WTC11 (cell line): Measurements from ENCODE around the gene DENND4A. TPM values are rescaled to one million over a fixed set of nuclear protein-coding genes. Genes with fewer than 3 reads are reported as not detected.

Experiments
- ATAC-seq: fragments of 200-7000 bp; cut with Tn5 transposase; 2 replicates; pipeline ENCODE4 v1.10.0; 2021; ENCODE audit warnings: mild to moderate bottlenecking, moderate library complexity
- CTCF ChIA-PET: fragments of 300-600 bp; sonication (Branson Sonifier 250); formaldehyde crosslinking; loops from one replicate; lab custom pipeline; 2021; ENCODE audit warnings: antibody characterized with exemption; lab: Charles Lee
- POLR2A ChIA-PET: fragments of 350-600 bp; sonication (Branson Sonifier 250); formaldehyde crosslinking; loops from one replicate; lab custom pipeline; 2021; ENCODE audit warnings: antibody characterized with exemption; lab: Charles Lee
- DNase-seq: peaks from one replicate; pipeline ENCODE4 v3.0.0; 2021; ENCODE audit warnings: low spot score
- H3K27ac Mint-ChIP-seq: 2 replicates; pipeline ENCODE4 v1.8.0; 2021; ENCODE audit warnings: mixed read lengths
- H3K27me3 Mint-ChIP-seq: 2 replicates; pipeline ENCODE4 v1.8.0; 2021; ENCODE audit warnings: low read depth, mild to moderate bottlenecking, moderate library complexity, mixed read lengths
- H3K36me3 Mint-ChIP-seq: 2 replicates; pipeline ENCODE4 v1.8.0; 2021; ENCODE audit warnings: mixed read lengths
- H3K4me1 Mint-ChIP-seq: 2 replicates; pipeline ENCODE4 v1.8.0; 2022; ENCODE audit warnings: mixed read lengths
- H3K4me3 Mint-ChIP-seq: 2 replicates; pipeline ENCODE4 v1.8.0; 2021; ENCODE audit warnings: mild to moderate bottlenecking, moderate library complexity, mixed read lengths
- H3K9me3 Mint-ChIP-seq: 2 replicates; pipeline ENCODE4 v1.8.0; 2021; ENCODE audit warnings: mixed read lengths
- AR ChIP-seq: fragments of 250-450 bp; sonication (Bioruptor Pico); IDR thresholded peaks from 2 replicates; pipeline ENCODE4 v1.9.0; 2021; ENCODE audit warnings: mild to moderate bottlenecking
- CREB1 ChIP-seq: sonication (generic); formaldehyde crosslinking; IDR thresholded peaks from 2 replicates; pipeline ENCODE4 v1.8.0; 2023; ENCODE audit warnings: mild to moderate bottlenecking, missing genetic modification reagents
- E2F5 ChIP-seq: sonication (generic); formaldehyde crosslinking; IDR thresholded peaks from 2 replicates; pipeline ENCODE4 v1.8.1; 2022; ENCODE audit warnings: mild to moderate bottlenecking, moderate library complexity, missing genetic modification reagents
- FOXJ3 ChIP-seq: sonication (generic); formaldehyde crosslinking; IDR thresholded peaks from 2 replicates; pipeline ENCODE4 v1.9.0; 2021; ENCODE audit warnings: missing genetic modification reagents, mild to moderate bottlenecking, borderline replicate concordance
- FOXK1 ChIP-seq: sonication (generic); formaldehyde crosslinking; IDR thresholded peaks from 2 replicates; pipeline ENCODE4 v1.8.0; 2022; ENCODE audit warnings: mild to moderate bottlenecking, moderate library complexity, missing genetic modification reagents
- GRHL2 ChIP-seq: fragments of 250-450 bp; sonication (Bioruptor Pico); IDR thresholded peaks from 2 replicates; pipeline ENCODE4 v1.8.0; 2022; ENCODE audit warnings: mild to moderate bottlenecking, moderate library complexity; ENCODE audit not compliant: insufficient replicate concordance, severe bottlenecking
- MYBL2 ChIP-seq: sonication (generic); formaldehyde crosslinking; IDR thresholded peaks from 2 replicates; pipeline ENCODE4 v1.8.1; 2023; ENCODE audit warnings: mild to moderate bottlenecking, moderate library complexity, missing genetic modification reagents
- NFYB ChIP-seq: sonication (generic); formaldehyde crosslinking; conservative IDR thresholded peaks from 2 replicates; pipeline ENCODE4 v1.8.0; 2022; ENCODE audit warnings: low read depth, missing genetic modification reagents
- ZNF423 ChIP-seq: fragments of 250-450 bp; sonication (Bioruptor Pico); IDR thresholded peaks from 2 replicates; pipeline ENCODE4 v2.1.2; 2022; ENCODE audit warnings: mild to moderate bottlenecking, moderate library complexity
- total RNA-seq: library from RNA; stranded (reverse); gene quantifications from 3 replicates; pipeline ENCODE4 v1.2.3, GENCODE V29; 2021
- TF ChIP-seq, protein P1 (sequence below): sonication (generic); formaldehyde crosslinking; IDR thresholded peaks from 2 replicates; pipeline ENCODE4 v1.8.1; 2022; ENCODE audit warnings: low read depth, missing genetic modification reagents, borderline replicate concordance
- TF ChIP-seq, protein P2 (sequence below): sonication (generic); formaldehyde crosslinking; IDR thresholded peaks from 2 replicates; pipeline ENCODE4 v1.8.1; 2023; ENCODE audit warnings: mild to moderate bottlenecking, missing genetic modification reagents, moderate library complexity
- TF ChIP-seq, protein P3 (sequence below): fragments of 250-450 bp; sonication (Bioruptor Pico); IDR thresholded peaks from 2 replicates; pipeline ENCODE4 v1.9.0; 2021; ENCODE audit warnings: moderate library complexity, mild to moderate bottlenecking, inconsistent platforms, borderline replicate concordance
- TF ChIP-seq, protein P4 (sequence below): sonication (generic); formaldehyde crosslinking; IDR thresholded peaks from 2 replicates; pipeline ENCODE4 v1.8.1; 2023; ENCODE audit warnings: mild to moderate bottlenecking, missing genetic modification reagents, borderline replicate concordance
- TF ChIP-seq, protein P5 (sequence below): sonication (generic); formaldehyde crosslinking; IDR thresholded peaks from 2 replicates; pipeline ENCODE4 v1.8.0; 2022; ENCODE audit warnings: missing genetic modification reagents

DENND4A gene
- total RNA-seq, 1 experiment from 2014 or later: 5.7 TPM

GRCh38 chr15:65762914-65763787 lies 28.9 kb downstream of the DENND4A start:
- H3K27me3 Mint-ChIP-seq: no peaks in the 10 kb centered on the region
- no peak overlapping the region for H3K27ac Mint-ChIP-seq
- H3K4me3 Mint-ChIP-seq: no peak overlapping the region
- ChIA-PET CTCF (interaction anchor here (1.4 to 1.7 kb wide), 2 partner anchors 74 to 94 kb away, joined by 4 to 6 read pairs; no protein-coding TSS in a partner anchor), POLR2A (no interaction called here)
- H3K36me3 Mint-ChIP-seq: no peaks in the 10 kb centered on the region
- TF ChIP-seq ZNF423 (no peak), CREB1 (CRISPR knock-in tag) (no peak)
- TF ChIP-seq, protein P1, sequence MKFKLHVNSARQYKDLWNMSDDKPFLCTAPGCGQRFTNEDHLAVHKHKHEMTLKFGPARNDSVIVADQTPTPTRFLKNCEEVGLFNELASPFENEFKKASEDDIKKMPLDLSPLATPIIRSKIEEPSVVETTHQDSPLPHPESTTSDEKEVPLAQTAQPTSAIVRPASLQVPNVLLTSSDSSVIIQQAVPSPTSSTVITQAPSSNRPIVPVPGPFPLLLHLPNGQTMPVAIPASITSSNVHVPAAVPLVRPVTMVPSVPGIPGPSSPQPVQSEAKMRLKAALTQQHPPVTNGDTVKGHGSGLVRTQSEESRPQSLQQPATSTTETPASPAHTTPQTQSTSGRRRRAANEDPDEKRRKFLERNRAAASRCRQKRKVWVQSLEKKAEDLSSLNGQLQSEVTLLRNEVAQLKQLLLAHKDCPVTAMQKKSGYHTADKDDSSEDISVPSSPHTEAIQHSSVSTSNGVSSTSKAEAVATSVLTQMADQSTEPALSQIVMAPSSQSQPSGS (CRISPR knock-in tag): no peak
- TF ChIP-seq, all 79 proteins: peak for 0
- Mint-ChIP-seq H3K4me1 (no peaks in the 10 kb centered on the region), H3K9me3 (no peaks in the 10 kb centered on the region)
- DNase-seq (no peak), ATAC-seq (no peak)

DNA sequence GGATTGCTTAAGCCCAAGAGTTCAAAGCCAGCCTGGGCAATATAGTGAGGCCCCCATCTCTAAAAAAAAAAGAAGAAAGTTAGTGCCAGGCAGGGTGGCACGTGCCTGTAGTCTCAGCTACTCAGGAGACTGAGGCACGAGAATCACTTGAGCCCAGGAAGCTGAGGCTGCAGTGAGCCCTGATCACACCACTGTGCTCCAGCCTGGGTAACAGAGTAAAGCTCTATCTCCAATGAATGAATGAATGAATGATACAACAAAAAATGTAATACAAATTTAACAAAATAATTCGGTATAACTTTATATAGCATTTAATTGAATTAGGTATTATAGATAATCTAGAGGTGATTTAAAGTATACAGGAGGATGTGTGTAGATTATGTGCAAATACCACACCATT lies 29.7 kb downstream of the DENND4A start:
- no peak for DNase-seq
- no peaks in the 10 kb centered on the region for H3K4me1 Mint-ChIP-seq
- no peak for TF ChIP-seq NFYB (CRISPR knock-in tag)
- TF ChIP-seq E2F5: no peak
- no peak for TF ChIP-seq AR (CRISPR knock-in tag)
- TF ChIP-seq, all 79 proteins: peak for 0
- Mint-ChIP-seq H3K4me3 (no peak overlapping the region), H3K27ac (no peak overlapping the region), H3K9me3 (no peaks in the 10 kb centered on the region), H3K27me3 (no peaks in the 10 kb centered on the region), H3K36me3 (no peaks in the 10 kb centered on the region)
- POLR2A ChIA-PET: no interaction called here
- ATAC-seq: no peak
- CTCF ChIA-PET: interaction anchor here (1.4 kb wide), 1 partner anchor 94 kb away, joined by 4 read pairs; no protein-coding TSS in a partner anchor

GRCh38 chr15:65761210-65761926 lies 30.7 kb downstream of the DENND4A start:
- no peaks in the 10 kb centered on the region for H3K36me3 Mint-ChIP-seq
- ATAC-seq (no peak), DNase-seq (no peak)
- POLR2A ChIA-PET: no interaction called here
- TF ChIP-seq, protein P2, sequence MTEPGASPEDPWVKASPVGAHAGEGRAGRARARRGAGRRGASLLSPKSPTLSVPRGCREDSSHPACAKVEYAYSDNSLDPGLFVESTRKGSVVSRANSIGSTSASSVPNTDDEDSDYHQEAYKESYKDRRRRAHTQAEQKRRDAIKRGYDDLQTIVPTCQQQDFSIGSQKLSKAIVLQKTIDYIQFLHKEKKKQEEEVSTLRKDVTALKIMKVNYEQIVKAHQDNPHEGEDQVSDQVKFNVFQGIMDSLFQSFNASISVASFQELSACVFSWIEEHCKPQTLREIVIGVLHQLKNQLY: no peak
- TF ChIP-seq FOXK1 (no peak), MYBL2 (CRISPR knock-in tag) (no peak), GRHL2 (CRISPR knock-in tag) (no peak), FOXJ3 (CRISPR knock-in tag) (no peak)
- TF ChIP-seq, protein P3, sequence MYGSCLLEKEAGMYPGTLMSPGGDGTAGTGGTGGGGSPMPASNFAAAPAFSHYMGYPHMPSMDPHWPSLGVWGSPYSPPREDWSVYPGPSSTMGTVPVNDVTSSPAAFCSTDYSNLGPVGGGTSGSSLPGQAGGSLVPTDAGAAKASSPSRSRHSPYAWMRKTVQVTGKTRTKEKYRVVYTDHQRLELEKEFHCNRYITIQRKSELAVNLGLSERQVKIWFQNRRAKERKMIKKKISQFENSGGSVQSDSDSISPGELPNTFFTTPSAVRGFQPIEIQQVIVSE: no peak
- TF ChIP-seq, protein P4, sequence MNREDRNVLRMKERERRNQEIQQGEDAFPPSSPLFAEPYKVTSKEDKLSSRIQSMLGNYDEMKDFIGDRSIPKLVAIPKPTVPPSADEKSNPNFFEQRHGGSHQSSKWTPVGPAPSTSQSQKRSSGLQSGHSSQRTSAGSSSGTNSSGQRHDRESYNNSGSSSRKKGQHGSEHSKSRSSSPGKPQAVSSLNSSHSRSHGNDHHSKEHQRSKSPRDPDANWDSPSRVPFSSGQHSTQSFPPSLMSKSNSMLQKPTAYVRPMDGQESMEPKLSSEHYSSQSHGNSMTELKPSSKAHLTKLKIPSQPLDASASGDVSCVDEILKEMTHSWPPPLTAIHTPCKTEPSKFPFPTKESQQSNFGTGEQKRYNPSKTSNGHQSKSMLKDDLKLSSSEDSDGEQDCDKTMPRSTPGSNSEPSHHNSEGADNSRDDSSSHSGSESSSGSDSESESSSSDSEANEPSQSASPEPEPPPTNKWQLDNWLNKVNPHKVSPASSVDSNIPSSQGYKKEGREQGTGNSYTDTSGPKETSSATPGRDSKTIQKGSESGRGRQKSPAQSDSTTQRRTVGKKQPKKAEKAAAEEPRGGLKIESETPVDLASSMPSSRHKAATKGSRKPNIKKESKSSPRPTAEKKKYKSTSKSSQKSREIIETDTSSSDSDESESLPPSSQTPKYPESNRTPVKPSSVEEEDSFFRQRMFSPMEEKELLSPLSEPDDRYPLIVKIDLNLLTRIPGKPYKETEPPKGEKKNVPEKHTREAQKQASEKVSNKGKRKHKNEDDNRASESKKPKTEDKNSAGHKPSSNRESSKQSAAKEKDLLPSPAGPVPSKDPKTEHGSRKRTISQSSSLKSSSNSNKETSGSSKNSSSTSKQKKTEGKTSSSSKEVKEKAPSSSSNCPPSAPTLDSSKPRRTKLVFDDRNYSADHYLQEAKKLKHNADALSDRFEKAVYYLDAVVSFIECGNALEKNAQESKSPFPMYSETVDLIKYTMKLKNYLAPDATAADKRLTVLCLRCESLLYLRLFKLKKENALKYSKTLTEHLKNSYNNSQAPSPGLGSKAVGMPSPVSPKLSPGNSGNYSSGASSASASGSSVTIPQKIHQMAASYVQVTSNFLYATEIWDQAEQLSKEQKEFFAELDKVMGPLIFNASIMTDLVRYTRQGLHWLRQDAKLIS (CRISPR knock-in tag): no peak
- TF ChIP-seq, protein P5, sequence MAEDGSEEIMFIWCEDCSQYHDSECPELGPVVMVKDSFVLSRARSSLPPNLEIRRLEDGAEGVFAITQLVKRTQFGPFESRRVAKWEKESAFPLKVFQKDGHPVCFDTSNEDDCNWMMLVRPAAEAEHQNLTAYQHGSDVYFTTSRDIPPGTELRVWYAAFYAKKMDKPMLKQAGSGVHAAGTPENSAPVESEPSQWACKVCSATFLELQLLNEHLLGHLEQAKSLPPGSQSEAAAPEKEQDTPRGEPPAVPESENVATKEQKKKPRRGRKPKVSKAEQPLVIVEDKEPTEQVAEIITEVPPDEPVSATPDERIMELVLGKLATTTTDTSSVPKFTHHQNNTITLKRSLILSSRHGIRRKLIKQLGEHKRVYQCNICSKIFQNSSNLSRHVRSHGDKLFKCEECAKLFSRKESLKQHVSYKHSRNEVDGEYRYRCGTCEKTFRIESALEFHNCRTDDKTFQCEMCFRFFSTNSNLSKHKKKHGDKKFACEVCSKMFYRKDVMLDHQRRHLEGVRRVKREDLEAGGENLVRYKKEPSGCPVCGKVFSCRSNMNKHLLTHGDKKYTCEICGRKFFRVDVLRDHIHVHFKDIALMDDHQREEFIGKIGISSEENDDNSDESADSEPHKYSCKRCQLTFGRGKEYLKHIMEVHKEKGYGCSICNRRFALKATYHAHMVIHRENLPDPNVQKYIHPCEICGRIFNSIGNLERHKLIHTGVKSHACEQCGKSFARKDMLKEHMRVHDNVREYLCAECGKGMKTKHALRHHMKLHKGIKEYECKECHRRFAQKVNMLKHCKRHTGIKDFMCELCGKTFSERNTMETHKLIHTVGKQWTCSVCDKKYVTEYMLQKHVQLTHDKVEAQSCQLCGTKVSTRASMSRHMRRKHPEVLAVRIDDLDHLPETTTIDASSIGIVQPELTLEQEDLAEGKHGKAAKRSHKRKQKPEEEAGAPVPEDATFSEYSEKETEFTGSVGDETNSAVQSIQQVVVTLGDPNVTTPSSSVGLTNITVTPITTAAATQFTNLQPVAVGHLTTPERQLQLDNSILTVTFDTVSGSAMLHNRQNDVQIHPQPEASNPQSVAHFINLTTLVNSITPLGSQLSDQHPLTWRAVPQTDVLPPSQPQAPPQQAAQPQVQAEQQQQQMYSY (CRISPR knock-in tag): no peak
- TF ChIP-seq, all 79 proteins: peak for 0
- Mint-ChIP-seq H3K4me1 (no peaks in the 10 kb centered on the region), H3K4me3 (no peak overlapping the region), H3K9me3 (no peaks in the 10 kb centered on the region), H3K27me3 (no peaks in the 10 kb centered on the region), H3K27ac (no peak overlapping the region)
- CTCF ChIA-PET: no interaction called here
